ENCODE data around the gene LRRFIP1. TPM values are rescaled to one million over a fixed set of nuclear protein-coding genes. Genes with fewer than 3 reads are reported as not detected.
"Not testable (repeated sequence)": the region's sequence is repeated elsewhere in the genome, so short reads cannot be mapped to it uniquely, and the experiment has no call there.

LRRFIP1 gene
- total and polyA plus RNA-seq, 10 donors, result 40.4 to 164 (median 124) TPM

DNA sequence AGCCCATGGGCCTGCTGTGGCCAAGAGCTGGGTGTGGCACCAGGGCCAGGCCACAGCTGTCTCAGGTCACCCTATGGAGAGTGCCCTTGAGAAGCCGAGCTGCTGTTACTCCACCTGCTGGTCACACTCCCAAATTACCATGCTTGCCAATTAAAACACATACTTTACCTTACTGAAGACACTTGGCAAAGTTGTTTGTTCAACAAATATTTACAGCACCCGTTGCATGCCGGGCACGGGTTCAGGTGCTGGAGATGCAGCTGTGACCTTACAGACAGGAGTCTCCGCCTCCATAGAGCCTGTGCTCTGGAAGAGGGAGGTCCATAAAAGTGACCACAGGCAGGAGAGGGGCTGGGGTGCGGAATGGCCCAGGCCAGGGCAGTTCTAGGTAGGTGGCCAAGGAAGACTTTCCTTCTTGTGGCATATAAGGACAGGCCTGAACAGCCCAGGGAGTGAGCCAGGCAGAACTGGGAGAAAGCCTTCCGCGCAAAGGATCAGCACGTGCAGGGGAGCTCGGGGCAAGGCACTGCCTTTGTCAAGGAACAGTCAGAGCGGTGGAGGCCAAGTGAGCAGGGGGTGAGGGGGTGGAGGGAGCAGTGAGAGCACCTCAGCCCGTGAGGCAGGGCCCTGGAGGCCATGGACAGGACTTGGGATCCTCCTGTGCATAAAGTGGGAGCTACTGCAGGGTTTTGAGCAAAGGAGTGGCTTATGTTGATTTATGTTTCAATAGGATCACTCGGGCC, 147.6 kb downstream of the LRRFIP1 start:
- Histone ChIP-seq H3K27me3 (replicated peaks in 1 of 7) (no peaks in the 10 kb centered on the region), H3K27ac (no peak overlapping the region), H3K9me3 (no peaks in the 10 kb centered on the region), H3K36me3 (peaks cover 6 to 100% (median 85%) of the 10 kb centered on the region in 6 donors), H3K4me1 (no peaks in the 10 kb centered on the region), H3K4me3 (no peak overlapping the region)
- 81 to 88% (median 86%) methylated on average over 9 to 13 of the region's 13 CpGs for WGBS, 5 donors
- intact Hi-C loops (cut with DNase I; ENCODE audit: low total_unique reads), result no loop called here
- TF ChIP-seq, protein P1, sequence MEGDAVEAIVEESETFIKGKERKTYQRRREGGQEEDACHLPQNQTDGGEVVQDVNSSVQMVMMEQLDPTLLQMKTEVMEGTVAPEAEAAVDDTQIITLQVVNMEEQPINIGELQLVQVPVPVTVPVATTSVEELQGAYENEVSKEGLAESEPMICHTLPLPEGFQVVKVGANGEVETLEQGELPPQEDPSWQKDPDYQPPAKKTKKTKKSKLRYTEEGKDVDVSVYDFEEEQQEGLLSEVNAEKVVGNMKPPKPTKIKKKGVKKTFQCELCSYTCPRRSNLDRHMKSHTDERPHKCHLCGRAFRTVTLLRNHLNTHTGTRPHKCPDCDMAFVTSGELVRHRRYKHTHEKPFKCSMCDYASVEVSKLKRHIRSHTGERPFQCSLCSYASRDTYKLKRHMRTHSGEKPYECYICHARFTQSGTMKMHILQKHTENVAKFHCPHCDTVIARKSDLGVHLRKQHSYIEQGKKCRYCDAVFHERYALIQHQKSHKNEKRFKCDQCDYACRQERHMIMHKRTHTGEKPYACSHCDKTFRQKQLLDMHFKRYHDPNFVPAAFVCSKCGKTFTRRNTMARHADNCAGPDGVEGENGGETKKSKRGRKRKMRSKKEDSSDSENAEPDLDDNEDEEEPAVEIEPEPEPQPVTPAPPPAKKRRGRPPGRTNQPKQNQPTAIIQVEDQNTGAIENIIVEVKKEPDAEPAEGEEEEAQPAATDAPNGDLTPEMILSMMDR (IDR thresholded peaks at IDR 0.05 in 8 of 11, conservative IDR thresholded peaks at IDR 0.05 in 3 of 11), result peak; percentile 8 to 73 (median 59)
- TF ChIP-seq POLR2AphosphoS5 (IDR thresholded peaks at IDR 0.05), result peak in 1 of 3 donors; percentile 42
- no peak for TF ChIP-seq POLR2A (IDR thresholded peaks at IDR 0.05)
- no peak for DNase-seq

DNA sequence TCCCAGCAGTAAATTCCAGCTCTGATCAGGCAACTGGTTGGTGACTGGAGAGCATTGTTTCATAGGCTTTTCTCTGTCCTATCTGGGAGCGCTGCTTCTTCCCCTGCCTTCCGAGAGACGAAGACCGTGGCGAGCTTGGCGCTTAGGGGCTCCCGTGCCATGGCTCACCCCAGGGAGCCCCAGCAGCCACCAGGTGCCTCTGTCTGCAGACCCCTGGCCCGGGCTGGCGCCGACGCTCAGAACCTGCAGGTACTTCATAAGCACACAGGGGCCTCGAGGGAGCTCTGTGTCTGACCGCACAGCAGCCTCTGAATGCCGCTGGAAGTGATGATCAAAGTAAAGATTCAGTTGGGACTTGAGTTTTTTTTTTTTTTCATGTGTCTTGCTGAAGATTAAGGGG, 152.1 kb downstream of the LRRFIP1 start:
- peaks cover 0 to 14% (median 7%) of the 10 kb centered on the region in 8 donors for H3K9me3 ChIP-seq
- DNase-seq, result no peak
- TF ChIP-seq POLR2A (IDR thresholded peaks at IDR 0.05), result no peak
- peak in 2 of 3 donors; percentile 23 to 51 for TF ChIP-seq POLR2AphosphoS5 (IDR thresholded peaks at IDR 0.05)
- TF ChIP-seq, protein P1 (IDR thresholded peaks at IDR 0.05 in 8 of 11, conservative IDR thresholded peaks at IDR 0.05 in 3 of 11), result no peak
- H3K4me1 ChIP-seq, result no peaks in the 10 kb centered on the region
- no peaks in the 10 kb centered on the region for H3K27me3 ChIP-seq (replicated peaks in 1 of 7)
- peaks cover 6 to 90% (median 72%) of the 10 kb centered on the region in 6 donors for H3K36me3 ChIP-seq
- intact Hi-C loops (cut with DNase I; ENCODE audit: low total_unique reads), result no loop called here
- H3K4me3 ChIP-seq, result no peak overlapping the region
- WGBS, 5 donors, result 89 to 96% (median 94%) methylated on average over 12 to 14 of the region's 14 CpGs
- no peak overlapping the region for H3K27ac ChIP-seq

- intact Hi-C loops (cut with DNase I; ENCODE audit: low total_unique reads), result no loop called here
- H3K27ac ChIP-seq, result no peak overlapping the region
- 84 to 98% (median 96%) methylated on average over 3 to 7 of the region's 7 CpGs for WGBS, 5 donors
- no peaks in the 10 kb centered on the region for H3K4me1 ChIP-seq
- peaks cover 6 to 89% (median 69%) of the 10 kb centered on the region in 6 donors for H3K36me3 ChIP-seq
- H3K9me3 ChIP-seq, result peaks cover 3 to 36% (median 21%) of the 10 kb centered on the region in 8 donors
- no peak for DNase-seq
- H3K4me3 ChIP-seq, result no peak overlapping the region
- TF ChIP-seq POLR2AphosphoS5 (IDR thresholded peaks at IDR 0.05), result peak in 1 of 3 donors; percentile 12
- TF ChIP-seq, protein P1 (IDR thresholded peaks at IDR 0.05 in 8 of 11, conservative IDR thresholded peaks at IDR 0.05 in 3 of 11), result no peak
- H3K27me3 ChIP-seq (replicated peaks in 1 of 7), result no peaks in the 10 kb centered on the region
These were observed 154.8 kb downstream of the LRRFIP1 start for GRCh38 chr2:237782181-237782580.

DNA sequence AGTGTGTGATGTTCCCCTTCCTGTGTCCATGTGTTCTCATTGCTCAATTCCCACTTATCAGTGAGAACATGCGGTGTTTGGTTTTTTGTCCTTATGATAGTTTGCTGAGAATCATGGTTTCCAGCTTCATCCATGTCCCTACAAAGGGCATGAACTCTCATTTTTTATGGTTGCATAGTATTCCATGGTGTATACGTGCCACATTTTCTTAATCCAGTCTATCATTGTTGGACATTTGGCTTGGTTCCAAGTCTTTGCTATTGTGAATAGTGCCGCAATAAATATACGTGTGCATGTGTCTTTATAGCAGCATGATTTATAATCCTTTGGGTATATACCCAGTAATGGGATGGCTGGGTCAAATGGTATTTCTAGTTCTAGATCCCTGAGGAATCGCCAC, 156.3 kb downstream of the LRRFIP1 start:
- H3K4me1 ChIP-seq; DNase-seq; intact Hi-C loops (cut with DNase I; ENCODE audit: low total_unique reads); H3K27ac ChIP-seq; H3K27me3 ChIP-seq (replicated peaks in 1 of 7); H3K4me3 ChIP-seq: not testable (repeated sequence)
- Histone ChIP-seq H3K9me3 (peaks cover 3 to 40% (median 23%) of the 10 kb centered on the region in 8 donors), H3K36me3 (peaks cover 0 to 85% (median 57%) of the 10 kb centered on the region in 6 donors)
- 85 to 100% (median 95%) methylated on average over 2 to 4 of the region's 5 CpGs for WGBS, 5 donors

Measured in spleen (tissue), 11 donors.